Left lung (tissue), 10 donors: ENCODE data around the gene COL9A1. TPM values are rescaled to one million over a fixed set of nuclear protein-coding genes. Genes with fewer than 3 reads are reported as not detected.

Source experiments
- ATAC-seq: fragments of 200-7000 bp; cut with Tn5 transposase; one replicate; pipeline ENCODE4 v1.9.1; 2020; ENCODE audit warnings: moderate library complexity
- DNase-seq, 4 donors: peaks; one replicate each; pipeline ENCODE4 v3.0.0-alpha.2; 2013 to 2020
- H3K27ac ChIP-seq, 2 donors: fragments of 200-600 bp; sonication (generic) in 1 of 2; one replicate each; pipeline versions ENCODE4 v1.5.0 to v1.8.0; 2020 to 2021
- H3K27me3 ChIP-seq, 2 donors: fragments of 200-600 bp; sonication (generic) in 1 of 2; one replicate each; pipeline versions ENCODE4 v1.5.0 to v1.8.0; 2020 to 2021
- H3K36me3 ChIP-seq, 2 donors: fragments of 200-600 bp; sonication (generic) in 1 of 2; one replicate each; pipeline versions ENCODE4 v1.5.0 to v1.8.0; 2020 to 2021
- H3K4me1 ChIP-seq, 2 donors: fragments of 200-600 bp; one replicate each; pipeline ENCODE4 v1.8.0; 2021
- H3K4me3 ChIP-seq, 2 donors: fragments of 200-600 bp; sonication (generic) in 1 of 2; one replicate each; pipeline versions ENCODE4 v1.5.0 to v1.8.0; 2020 to 2021; ENCODE audit warnings: mild to moderate bottlenecking in 1 of 2
- H3K9me3 ChIP-seq, 2 donors: fragments of 200-600 bp; sonication (generic) in 1 of 2; one replicate each; pipeline versions ENCODE4 v1.5.0 to v1.8.0; 2020 to 2021
- intact Hi-C, 2 donors: fragments of 100-400 bp; cut with DNase I; formaldehyde crosslinking; loops; one replicate each; pipeline versions ENCODE4 v1.11.2 to v1.14.2; 2022
- polyA plus RNA-seq, 6 donors: library from polyadenylated mRNA; unstranded; fragments of 120-200 nt; gene quantifications; one replicate each; pipeline ENCODE4 v1.2.1, GENCODE V29; 2013; ENCODE audit not compliant: insufficient read length in 6 of 6
- total RNA-seq, 2 donors: library from RNA; stranded (reverse); fragmentation: NEBNext Ultra II Directional; extraction: Animal tissue kit (Norgen Biotek cat#: 25700); gene quantifications; one replicate each; pipeline ENCODE4 v1.2.1, GENCODE V29; 2021
- TF ChIP-seq, protein P1 (sequence below), 2 donors: fragments of 200-600 bp; sonication (generic) in 1 of 2; IDR thresholded peaks; one replicate each; pipeline versions ENCODE4 v1.5.0 to v1.8.0; 2021; ENCODE audit warnings: antibody characterized with exemption in 2 of 2
- donor health status: DM: no; HTN: yes; CAD: no.
- donor health status: DM: no; HTN: no; CAD: no.

Gene COL9A1
- total and polyA plus RNA-seq, 8 donors: 1.0 to 2.1 (median 1.5) TPM; not detected in 2

DNA sequence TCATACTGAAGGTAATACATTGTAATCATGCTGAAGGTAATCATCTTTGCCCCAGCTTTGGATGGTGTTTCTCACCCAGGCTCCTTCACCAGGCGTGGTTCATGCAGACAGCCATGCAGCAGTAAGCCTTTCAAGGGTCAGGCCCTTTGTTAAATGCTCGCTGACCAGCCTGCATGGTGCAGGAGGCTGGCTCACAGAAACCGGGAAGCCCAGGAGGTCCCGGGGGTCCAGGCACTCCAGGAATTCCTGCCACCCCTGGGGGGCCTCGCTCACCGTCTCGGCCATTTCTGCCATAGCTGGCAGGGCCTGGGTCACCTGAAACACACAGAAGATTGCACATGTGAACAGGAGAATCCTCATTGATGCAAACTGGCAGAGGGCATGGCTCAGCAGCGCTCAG is 86.1 kb downstream of the COL9A1 start:
- H3K4me1 ChIP-seq: no peaks in the 10 kb centered on the region
- no peaks in the 10 kb centered on the region for H3K36me3 ChIP-seq
- H3K27ac ChIP-seq: no peak overlapping the region
- H3K4me3 ChIP-seq: no peak overlapping the region
- TF ChIP-seq, protein P1, sequence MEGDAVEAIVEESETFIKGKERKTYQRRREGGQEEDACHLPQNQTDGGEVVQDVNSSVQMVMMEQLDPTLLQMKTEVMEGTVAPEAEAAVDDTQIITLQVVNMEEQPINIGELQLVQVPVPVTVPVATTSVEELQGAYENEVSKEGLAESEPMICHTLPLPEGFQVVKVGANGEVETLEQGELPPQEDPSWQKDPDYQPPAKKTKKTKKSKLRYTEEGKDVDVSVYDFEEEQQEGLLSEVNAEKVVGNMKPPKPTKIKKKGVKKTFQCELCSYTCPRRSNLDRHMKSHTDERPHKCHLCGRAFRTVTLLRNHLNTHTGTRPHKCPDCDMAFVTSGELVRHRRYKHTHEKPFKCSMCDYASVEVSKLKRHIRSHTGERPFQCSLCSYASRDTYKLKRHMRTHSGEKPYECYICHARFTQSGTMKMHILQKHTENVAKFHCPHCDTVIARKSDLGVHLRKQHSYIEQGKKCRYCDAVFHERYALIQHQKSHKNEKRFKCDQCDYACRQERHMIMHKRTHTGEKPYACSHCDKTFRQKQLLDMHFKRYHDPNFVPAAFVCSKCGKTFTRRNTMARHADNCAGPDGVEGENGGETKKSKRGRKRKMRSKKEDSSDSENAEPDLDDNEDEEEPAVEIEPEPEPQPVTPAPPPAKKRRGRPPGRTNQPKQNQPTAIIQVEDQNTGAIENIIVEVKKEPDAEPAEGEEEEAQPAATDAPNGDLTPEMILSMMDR (IDR thresholded peaks at IDR 0.05): no peak
- ATAC-seq: no peak
- intact Hi-C loops: no loop called here
- H3K9me3 ChIP-seq: no peaks in the 10 kb centered on the region
- peaks cover 0 to 15% of the 10 kb centered on the region in 2 donors for H3K27me3 ChIP-seq
- DNase-seq: peak in 1 of 4 donors; percentile 51

DNA sequence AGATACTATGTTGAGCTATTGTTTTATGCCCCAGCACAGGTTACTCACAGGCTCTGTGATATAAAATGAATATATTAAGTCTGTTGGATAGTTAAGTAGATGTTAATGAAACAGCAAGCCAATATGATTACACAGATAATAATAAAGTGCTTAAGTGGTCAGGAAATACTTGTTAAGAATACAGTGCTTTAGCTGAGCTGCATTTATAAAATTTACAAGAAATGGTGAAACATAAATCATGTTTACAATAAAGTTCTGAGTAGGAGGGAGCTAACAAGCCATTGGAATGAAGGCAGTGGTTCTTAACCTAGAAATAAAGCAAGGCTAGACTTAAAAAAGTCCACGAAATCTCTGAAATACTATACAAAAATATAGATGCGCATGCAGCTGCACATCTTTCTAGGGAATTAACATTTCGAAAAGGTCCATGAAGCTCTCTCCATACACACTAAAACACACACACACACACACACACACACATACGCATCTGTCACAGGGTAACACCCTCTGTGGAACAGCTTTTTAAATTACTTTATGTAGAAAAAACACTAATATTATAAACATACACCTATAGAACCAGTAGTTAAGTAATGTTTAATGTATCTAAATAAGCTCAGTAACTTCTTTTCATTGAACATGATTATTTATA is 87.3 kb downstream of the COL9A1 start:
- Histone ChIP-seq H3K4me3 (no peak overlapping the region), H3K36me3 (no peaks in the 10 kb centered on the region), H3K9me3 (no peaks in the 10 kb centered on the region), H3K27me3 (peaks cover 0 to 15% of the 10 kb centered on the region in 2 donors), H3K4me1 (no peaks in the 10 kb centered on the region), H3K27ac (no peak overlapping the region)
- ATAC-seq (no peak), DNase-seq (no peak)
- TF ChIP-seq, protein P1 (IDR thresholded peaks at IDR 0.05): no peak
- intact Hi-C loops: no loop called here

DNA sequence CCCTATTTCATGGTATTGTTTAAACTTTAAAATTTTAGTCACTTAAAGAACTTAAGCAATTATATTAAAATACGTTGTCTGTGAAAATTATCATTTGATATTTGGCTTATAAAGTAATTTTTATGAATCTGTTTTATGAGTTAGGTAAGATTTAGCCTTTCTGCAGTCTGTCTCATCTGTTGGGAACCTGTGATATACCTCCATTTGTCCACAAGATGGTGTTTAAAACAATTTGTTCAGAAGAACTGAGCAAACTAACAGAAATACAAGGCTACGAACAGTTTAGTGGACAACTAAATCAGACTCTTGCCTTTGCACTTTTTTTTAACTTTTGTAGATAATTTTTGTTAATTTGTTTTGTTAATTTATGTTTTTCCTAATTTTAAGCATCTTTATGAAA is 92.4 kb downstream of the COL9A1 start:
- no peaks in the 10 kb centered on the region for H3K4me1 ChIP-seq
- no peaks in the 10 kb centered on the region for H3K9me3 ChIP-seq
- TF ChIP-seq, protein P1 (IDR thresholded peaks at IDR 0.05): no peak
- DNase-seq (no peak), ATAC-seq (no peak)
- H3K27ac ChIP-seq: no peak overlapping the region
- no peaks in the 10 kb centered on the region for H3K36me3 ChIP-seq
- no peak overlapping the region for H3K4me3 ChIP-seq
- intact Hi-C loops: no loop called here
- peaks cover 0 to 7% of the 10 kb centered on the region in 2 donors for H3K27me3 ChIP-seq

DNA sequence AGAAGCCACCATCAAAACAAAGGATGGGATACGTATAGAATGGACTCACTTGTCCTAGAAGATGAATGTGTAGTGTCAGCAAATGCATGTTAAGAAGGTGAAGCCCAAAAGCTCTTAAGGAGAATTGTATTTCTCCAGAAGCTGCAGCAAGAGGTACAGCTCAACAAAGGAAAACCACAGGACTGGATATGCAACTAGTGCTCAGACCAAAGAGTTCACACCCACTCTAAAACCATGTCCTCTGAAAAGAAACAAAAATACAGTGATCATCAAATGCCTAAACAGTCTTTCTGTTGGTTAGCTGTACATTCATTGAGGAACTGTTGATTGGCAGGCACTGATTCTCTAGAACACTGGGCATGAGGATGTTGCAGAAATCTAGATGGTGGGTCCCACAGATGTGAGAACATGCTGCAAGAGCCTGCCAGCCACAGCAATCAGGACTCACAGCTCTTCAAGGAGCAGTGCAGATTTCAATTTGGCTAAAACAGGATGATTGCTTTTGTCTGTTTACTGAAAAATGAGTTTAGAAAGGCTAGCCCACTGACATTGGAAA is 94.6 kb downstream of the COL9A1 start:
- Histone ChIP-seq H3K4me1 (no peaks in the 10 kb centered on the region), H3K9me3 (no peaks in the 10 kb centered on the region), H3K27ac (no peak overlapping the region), H3K36me3 (no peaks in the 10 kb centered on the region), H3K4me3 (no peak overlapping the region), H3K27me3 (peaks cover 0 to 7% of the 10 kb centered on the region in 2 donors)
- DNase-seq (no peak), ATAC-seq (no peak)
- TF ChIP-seq, protein P1 (IDR thresholded peaks at IDR 0.05): no peak
- intact Hi-C loops: no loop called here

DNA sequence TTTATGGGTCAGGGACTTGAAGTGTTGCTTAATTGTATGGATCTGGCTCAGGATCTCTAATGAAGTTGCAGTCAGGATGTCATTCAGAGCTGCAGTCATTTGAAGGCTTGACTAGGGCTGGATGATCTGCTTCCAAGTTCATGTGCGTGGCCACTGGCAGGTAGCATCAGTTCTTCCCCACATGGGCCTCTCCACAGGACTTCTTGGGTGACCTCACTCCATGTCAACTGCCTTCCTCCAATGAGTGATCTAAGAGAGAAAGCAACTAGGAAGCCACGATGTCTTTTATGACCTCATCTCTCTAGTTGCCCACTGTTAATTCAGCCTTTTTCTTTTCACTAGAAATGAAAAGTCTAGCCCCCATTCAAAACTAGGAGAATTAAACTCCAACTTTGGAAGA is 104.1 kb downstream of the COL9A1 start:
- H3K27me3 ChIP-seq: no peaks in the 10 kb centered on the region
- H3K4me1 ChIP-seq: no peaks in the 10 kb centered on the region
- no peaks in the 10 kb centered on the region for H3K9me3 ChIP-seq
- no peak overlapping the region for H3K27ac ChIP-seq
- TF ChIP-seq, protein P1 (IDR thresholded peaks at IDR 0.05): no peak
- no peak for ATAC-seq
- H3K4me3 ChIP-seq: no peak overlapping the region
- no peaks in the 10 kb centered on the region for H3K36me3 ChIP-seq
- no peak for DNase-seq
- intact Hi-C loops: no loop called here
